Measurements from ENCODE around the gene MED12L. TPM values are rescaled to one million over a fixed set of nuclear protein-coding genes. Genes with fewer than 3 reads are reported as not detected.
A peak's percentile ranks its signal among the peaks of the same experiment; 100 is the strongest.
"Not testable (repeated sequence)": the region's sequence is repeated elsewhere in the genome, so short reads cannot be mapped to it uniquely, and the experiment has no call there.

Gene MED12L
- total and polyA plus RNA-seq, 10 of the 15 experiments (the other 5 are each of a cell fraction or from before 2014, with no cell fraction given) = 0.01 to 0.06 (median 0.03) TPM; not detected in 2

- Histone ChIP-seq H4K20me1 (ENCODE audit: control insufficient read depth, insufficient read depth) (no peaks in the 10 kb centered on the region), H3K4me3 (no peak overlapping the region), H3K36me3 (ENCODE audit: control insufficient read depth in 2 of 2, insufficient read depth in 2 of 2, low read length in 1 of 2) (no peaks in the 10 kb centered on the region), H3K4me2 (ENCODE audit: control insufficient read depth, insufficient read depth) (no peak overlapping the region), H3K27me3 (replicated peaks in 1 of 2; ENCODE audit: control insufficient read depth in 2 of 2, insufficient read depth in 2 of 2, low read length in 1 of 2) (no peaks in the 10 kb centered on the region), H3K79me2 (ENCODE audit: control insufficient read depth, insufficient read depth, low read length) (no peaks in the 10 kb centered on the region), H3K9me3 (replicated peaks; ENCODE audit: control insufficient read depth, insufficient read depth, low read length) (no peaks in the 10 kb centered on the region), H3K27ac (ENCODE audit: control insufficient read depth, insufficient read depth) (no peak overlapping the region), H2AFZ (ENCODE audit: control insufficient read depth, low read depth, low read length) (no peak overlapping the region), H3K4me1 (ENCODE audit: control insufficient read depth, insufficient read depth, low read length) (no peaks in the 10 kb centered on the region), H3K9ac (ENCODE audit: control insufficient read depth, insufficient read depth, low read length) (no peak overlapping the region)
- TF ChIP-seq SMC3 (IDR thresholded peaks at IDR 0.05; ENCODE audit: borderline replicate concordance, low read length) = peak; percentile 13; the same call in 1 of the 2 replicates
- TF ChIP-seq CHD2 (IDR thresholded peaks at IDR 0.05; ENCODE audit: borderline replicate concordance, low read depth, low read length) = no peak
- TF ChIP-seq E4F1 (IDR thresholded peaks at IDR 0.05; ENCODE audit: borderline replicate concordance, partially characterized antibody) = no peak
- no peak for TF ChIP-seq MTA2 (IDR thresholded peaks at IDR 0.05; ENCODE audit: low read depth)
- TF ChIP-seq RAD21 (IDR thresholded peaks at IDR 0.05; ENCODE audit: insufficient read depth, low read depth, low read length) = peak; percentile 57
- TF ChIP-seq, protein P1, sequence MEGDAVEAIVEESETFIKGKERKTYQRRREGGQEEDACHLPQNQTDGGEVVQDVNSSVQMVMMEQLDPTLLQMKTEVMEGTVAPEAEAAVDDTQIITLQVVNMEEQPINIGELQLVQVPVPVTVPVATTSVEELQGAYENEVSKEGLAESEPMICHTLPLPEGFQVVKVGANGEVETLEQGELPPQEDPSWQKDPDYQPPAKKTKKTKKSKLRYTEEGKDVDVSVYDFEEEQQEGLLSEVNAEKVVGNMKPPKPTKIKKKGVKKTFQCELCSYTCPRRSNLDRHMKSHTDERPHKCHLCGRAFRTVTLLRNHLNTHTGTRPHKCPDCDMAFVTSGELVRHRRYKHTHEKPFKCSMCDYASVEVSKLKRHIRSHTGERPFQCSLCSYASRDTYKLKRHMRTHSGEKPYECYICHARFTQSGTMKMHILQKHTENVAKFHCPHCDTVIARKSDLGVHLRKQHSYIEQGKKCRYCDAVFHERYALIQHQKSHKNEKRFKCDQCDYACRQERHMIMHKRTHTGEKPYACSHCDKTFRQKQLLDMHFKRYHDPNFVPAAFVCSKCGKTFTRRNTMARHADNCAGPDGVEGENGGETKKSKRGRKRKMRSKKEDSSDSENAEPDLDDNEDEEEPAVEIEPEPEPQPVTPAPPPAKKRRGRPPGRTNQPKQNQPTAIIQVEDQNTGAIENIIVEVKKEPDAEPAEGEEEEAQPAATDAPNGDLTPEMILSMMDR (IDR thresholded peaks at IDR 0.05 in 2 of 3, conservative IDR thresholded peaks at IDR 0.05 in 1 of 3; ENCODE audit: control insufficient read depth in 2 of 3, extremely low read depth in 1 of 3, insufficient read depth in 1 of 3, low read depth in 3 of 3, low read length in 3 of 3) = peak; percentile 30 to 44 (median 34); a peak in 4 of 6 replicates
- BruUV-seq (replicated peaks) = no TSS peak
- WGBS (ENCODE audit: insufficient coverage, insufficient replicate concordance, low lambda C conversion rate, missing lambda C conversion rate) = 2% methylated on average over 2 of the region's 2 CpGs
- FAIRE-seq = no peak
- CTCF ChIA-PET = interaction anchor here (2.6 kb wide), 1 partner anchor 79 kb away, joined by 10 read pairs; no protein-coding TSS in a partner anchor
- no peak for DNase-seq (ENCODE audit: low read depth, low spot score)
- RAD21 ChIA-PET (ENCODE audit: unreplicated experiment) = no interaction called here
- in situ Hi-C loops (cut with MboI) (no loop called here), intact Hi-C loops (cut with micrococcal nuclease; ENCODE audit: unreplicated experiment) (loop anchor here (1.0 kb wide), 1 partner anchor 79 kb away; no protein-coding TSS in a partner anchor)
- POLR2A ChIA-PET = no interaction called here
- SMC1A ChIA-PET (ENCODE audit: uncharacterized antibody, unreplicated experiment) = interaction anchor here (1.4 kb wide), 1 partner anchor 75 kb away, joined by 4 read pairs; no protein-coding TSS in a partner anchor
- peak; percentile 69 for ATAC-seq
Measured at GRCh38 chr3:151067158-151067557, 18.3 kb upstream of the MED12L start.

DNA sequence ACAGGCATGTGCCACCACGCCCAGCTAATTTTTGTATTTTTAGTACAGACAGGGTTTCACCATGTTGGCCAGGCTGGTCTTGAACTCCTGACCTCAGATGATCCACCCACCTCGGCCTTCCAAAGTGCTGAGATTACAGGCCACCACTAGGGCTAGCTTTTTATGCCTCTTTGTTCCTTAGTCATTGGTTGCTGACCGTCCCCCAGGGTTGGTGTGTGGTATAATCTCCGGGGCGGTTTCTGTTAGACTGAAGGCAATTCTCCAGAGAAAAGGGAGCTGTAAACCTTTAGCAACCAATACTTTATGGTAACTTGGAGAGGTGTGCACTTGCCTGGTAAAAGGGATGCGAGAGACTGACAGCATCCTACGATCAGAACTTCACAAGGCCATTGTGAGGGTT, 12.6 kb upstream of the MED12L start:
- H3K27ac ChIP-seq (ENCODE audit: control insufficient read depth, insufficient read depth); H3K4me2 ChIP-seq (ENCODE audit: control insufficient read depth, insufficient read depth); ATAC-seq; POLR2A ChIA-PET; H3K9me3 ChIP-seq (replicated peaks; ENCODE audit: control insufficient read depth, insufficient read depth, low read length); H2AFZ ChIP-seq (ENCODE audit: control insufficient read depth, low read depth, low read length); in situ Hi-C loops (cut with MboI); H3K9ac ChIP-seq (ENCODE audit: control insufficient read depth, insufficient read depth, low read length); intact Hi-C loops (cut with micrococcal nuclease; ENCODE audit: unreplicated experiment); BruUV-seq (replicated peaks); DNase-seq (ENCODE audit: low read depth, low spot score); RAD21 ChIA-PET (ENCODE audit: unreplicated experiment); FAIRE-seq; H3K4me3 ChIP-seq; CTCF ChIA-PET; H3K79me2 ChIP-seq (ENCODE audit: control insufficient read depth, insufficient read depth, low read length); H3K36me3 ChIP-seq (ENCODE audit: control insufficient read depth in 2 of 2, insufficient read depth in 2 of 2, low read length in 1 of 2); H3K27me3 ChIP-seq (replicated peaks in 1 of 2; ENCODE audit: control insufficient read depth in 2 of 2, insufficient read depth in 2 of 2, low read length in 1 of 2); H4K20me1 ChIP-seq (ENCODE audit: control insufficient read depth, insufficient read depth); H3K4me1 ChIP-seq (ENCODE audit: control insufficient read depth, insufficient read depth, low read length): not testable (repeated sequence)
- SMC1A ChIA-PET (ENCODE audit: uncharacterized antibody, unreplicated experiment) = interaction anchor here (0.6 kb wide), 1 partner anchor 269 kb away, joined by 3 read pairs; no protein-coding TSS in a partner anchor
- 30% methylated on average over 7 of the region's 7 CpGs for WGBS (ENCODE audit: insufficient coverage, insufficient replicate concordance, low lambda C conversion rate, missing lambda C conversion rate)

Data from GM12878 (cell line).